ENCODE data around the gene SEPTIN10.

The SEPTIN10 gene

DNA sequence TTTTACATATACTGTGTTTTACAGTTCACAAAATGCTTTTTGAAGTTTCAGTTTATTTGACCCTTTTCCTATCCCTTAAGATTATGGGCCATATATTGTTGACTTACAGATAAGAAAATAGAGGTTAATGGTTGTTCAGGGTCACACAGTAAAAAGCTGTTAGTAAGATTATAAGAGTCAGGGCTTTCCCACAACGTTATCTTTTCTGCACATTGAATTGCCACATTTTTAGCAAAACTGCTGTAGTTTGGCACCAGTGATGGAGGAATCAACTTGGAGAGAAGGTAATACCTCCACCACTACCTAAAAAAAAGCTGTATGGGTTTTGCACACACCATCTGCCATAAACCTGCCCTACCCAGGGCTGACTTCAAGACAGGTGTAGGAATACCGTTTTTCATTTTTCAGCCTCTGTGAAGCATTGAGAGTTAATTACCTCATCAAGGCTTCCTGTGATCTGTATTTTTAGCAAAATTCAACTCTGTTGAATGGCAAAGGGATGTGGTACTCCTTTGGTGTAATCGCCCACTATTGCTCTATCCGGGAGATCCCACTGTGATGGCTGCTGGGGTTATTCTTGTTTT lies 5.4 kb upstream of the SEPTIN10 start:
- H2AFZ ChIP-seq (ENCODE audit: low read depth): no peak overlapping the region
- no peaks in the 10 kb centered on the region for H4K20me1 ChIP-seq (ENCODE audit: insufficient read depth)
- no peak overlapping the region for H3K4me3 ChIP-seq (IDR thresholded peaks at IDR 0.05; ENCODE audit: insufficient read depth, low read depth, low read length)
- TF ChIP-seq, protein P1, sequence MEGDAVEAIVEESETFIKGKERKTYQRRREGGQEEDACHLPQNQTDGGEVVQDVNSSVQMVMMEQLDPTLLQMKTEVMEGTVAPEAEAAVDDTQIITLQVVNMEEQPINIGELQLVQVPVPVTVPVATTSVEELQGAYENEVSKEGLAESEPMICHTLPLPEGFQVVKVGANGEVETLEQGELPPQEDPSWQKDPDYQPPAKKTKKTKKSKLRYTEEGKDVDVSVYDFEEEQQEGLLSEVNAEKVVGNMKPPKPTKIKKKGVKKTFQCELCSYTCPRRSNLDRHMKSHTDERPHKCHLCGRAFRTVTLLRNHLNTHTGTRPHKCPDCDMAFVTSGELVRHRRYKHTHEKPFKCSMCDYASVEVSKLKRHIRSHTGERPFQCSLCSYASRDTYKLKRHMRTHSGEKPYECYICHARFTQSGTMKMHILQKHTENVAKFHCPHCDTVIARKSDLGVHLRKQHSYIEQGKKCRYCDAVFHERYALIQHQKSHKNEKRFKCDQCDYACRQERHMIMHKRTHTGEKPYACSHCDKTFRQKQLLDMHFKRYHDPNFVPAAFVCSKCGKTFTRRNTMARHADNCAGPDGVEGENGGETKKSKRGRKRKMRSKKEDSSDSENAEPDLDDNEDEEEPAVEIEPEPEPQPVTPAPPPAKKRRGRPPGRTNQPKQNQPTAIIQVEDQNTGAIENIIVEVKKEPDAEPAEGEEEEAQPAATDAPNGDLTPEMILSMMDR (conservative IDR thresholded peaks at IDR 0.05; ENCODE audit: low read depth, low read length): no peak
- H3K27me3 ChIP-seq (ENCODE audit: insufficient read depth, low read depth): no peaks in the 10 kb centered on the region
- no peaks in the 10 kb centered on the region for H3K36me3 ChIP-seq (ENCODE audit: insufficient read depth)
- no peak overlapping the region for H3K27ac ChIP-seq
- no peak overlapping the region for H3K4me2 ChIP-seq
- H3K9ac ChIP-seq: no peak overlapping the region
- no peaks in the 10 kb centered on the region for H3K79me2 ChIP-seq (ENCODE audit: insufficient read depth, low read depth)
- H3K4me1 ChIP-seq (ENCODE audit: low read depth, poor library complexity, severe bottlenecking): no peaks in the 10 kb centered on the region

DNA sequence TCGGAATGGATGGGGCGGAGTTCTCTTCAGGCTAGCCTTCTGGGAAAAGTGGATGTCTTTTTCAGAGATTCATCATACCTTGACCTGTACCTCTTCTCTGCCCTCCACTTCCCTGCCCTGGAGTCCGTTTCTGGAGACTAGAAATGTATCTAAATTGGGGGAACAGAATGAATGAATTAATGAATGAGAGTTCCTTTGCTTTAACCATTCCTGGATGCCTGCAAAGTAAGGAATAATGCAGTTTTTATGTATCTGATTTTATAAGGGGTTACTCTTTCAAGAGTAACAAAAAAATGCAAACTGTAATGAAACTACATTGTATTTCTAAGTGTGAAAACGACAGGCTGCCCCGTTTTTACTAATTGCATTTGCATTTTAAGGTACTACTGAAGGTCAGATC lies 2.4 kb upstream of the SEPTIN10 start:
- TF ChIP-seq, protein P1 (conservative IDR thresholded peaks at IDR 0.05; ENCODE audit: low read depth, low read length): no peak
- H2AFZ ChIP-seq (ENCODE audit: low read depth): no peak overlapping the region
- H3K4me2 ChIP-seq: no peak overlapping the region
- H3K27ac ChIP-seq: no peak overlapping the region
- no peaks in the 10 kb centered on the region for H3K36me3 ChIP-seq (ENCODE audit: insufficient read depth)
- H3K4me1 ChIP-seq (ENCODE audit: low read depth, poor library complexity, severe bottlenecking): peaks cover 14% of the 10 kb centered on the region
- peaks cover 18% of the 10 kb centered on the region; the same call in 1 of the 2 replicates for H3K79me2 ChIP-seq (ENCODE audit: insufficient read depth, low read depth)
- H3K4me3 ChIP-seq (IDR thresholded peaks at IDR 0.05; ENCODE audit: insufficient read depth, low read depth, low read length): no peak overlapping the region
- H4K20me1 ChIP-seq (ENCODE audit: insufficient read depth): no peaks in the 10 kb centered on the region
- no peak overlapping the region for H3K9ac ChIP-seq
- H3K27me3 ChIP-seq (ENCODE audit: insufficient read depth, low read depth): no peaks in the 10 kb centered on the region

DNA sequence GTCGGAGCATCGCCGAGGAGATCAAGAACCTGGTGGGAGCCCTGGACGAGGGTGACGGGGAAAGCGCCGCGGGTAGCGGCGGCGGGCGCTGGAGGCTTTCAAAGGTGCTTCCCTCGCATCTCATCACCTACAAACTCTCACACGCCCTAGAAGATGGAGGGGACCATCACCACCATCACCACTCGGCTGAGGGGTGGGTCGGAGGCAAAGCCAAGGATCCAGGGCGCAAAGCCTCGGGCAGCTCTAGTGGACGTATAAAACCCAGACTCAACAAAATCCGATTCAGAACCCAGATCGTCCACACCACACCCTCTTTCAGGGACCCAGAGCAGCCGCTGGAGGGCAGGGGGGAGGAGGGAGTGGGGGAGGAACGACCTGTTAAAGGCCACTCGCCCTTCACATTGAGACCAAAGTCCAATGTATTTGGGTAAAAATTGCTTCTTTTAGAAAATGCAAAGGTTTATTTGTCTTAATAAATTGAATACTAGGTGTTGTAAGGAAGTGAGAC lies 1.9 kb upstream of the SEPTIN10 start:
- no peaks in the 10 kb centered on the region for H3K27me3 ChIP-seq (ENCODE audit: insufficient read depth, low read depth)
- H3K9ac ChIP-seq: no peak overlapping the region
- no peak overlapping the region for H3K4me3 ChIP-seq (IDR thresholded peaks at IDR 0.05; ENCODE audit: insufficient read depth, low read depth, low read length)
- H3K79me2 ChIP-seq (ENCODE audit: insufficient read depth, low read depth): peaks cover 19% of the 10 kb centered on the region; the same call in 1 of the 2 replicates
- no peak overlapping the region for H2AFZ ChIP-seq (ENCODE audit: low read depth)
- H3K4me1 ChIP-seq (ENCODE audit: low read depth, poor library complexity, severe bottlenecking): peaks cover 19% of the 10 kb centered on the region
- no peaks in the 10 kb centered on the region for H4K20me1 ChIP-seq (ENCODE audit: insufficient read depth)
- no peaks in the 10 kb centered on the region for H3K36me3 ChIP-seq (ENCODE audit: insufficient read depth)
- TF ChIP-seq, protein P1 (conservative IDR thresholded peaks at IDR 0.05; ENCODE audit: low read depth, low read length): no peak
- H3K27ac ChIP-seq: no peak overlapping the region
- no peak overlapping the region for H3K4me2 ChIP-seq

DNA sequence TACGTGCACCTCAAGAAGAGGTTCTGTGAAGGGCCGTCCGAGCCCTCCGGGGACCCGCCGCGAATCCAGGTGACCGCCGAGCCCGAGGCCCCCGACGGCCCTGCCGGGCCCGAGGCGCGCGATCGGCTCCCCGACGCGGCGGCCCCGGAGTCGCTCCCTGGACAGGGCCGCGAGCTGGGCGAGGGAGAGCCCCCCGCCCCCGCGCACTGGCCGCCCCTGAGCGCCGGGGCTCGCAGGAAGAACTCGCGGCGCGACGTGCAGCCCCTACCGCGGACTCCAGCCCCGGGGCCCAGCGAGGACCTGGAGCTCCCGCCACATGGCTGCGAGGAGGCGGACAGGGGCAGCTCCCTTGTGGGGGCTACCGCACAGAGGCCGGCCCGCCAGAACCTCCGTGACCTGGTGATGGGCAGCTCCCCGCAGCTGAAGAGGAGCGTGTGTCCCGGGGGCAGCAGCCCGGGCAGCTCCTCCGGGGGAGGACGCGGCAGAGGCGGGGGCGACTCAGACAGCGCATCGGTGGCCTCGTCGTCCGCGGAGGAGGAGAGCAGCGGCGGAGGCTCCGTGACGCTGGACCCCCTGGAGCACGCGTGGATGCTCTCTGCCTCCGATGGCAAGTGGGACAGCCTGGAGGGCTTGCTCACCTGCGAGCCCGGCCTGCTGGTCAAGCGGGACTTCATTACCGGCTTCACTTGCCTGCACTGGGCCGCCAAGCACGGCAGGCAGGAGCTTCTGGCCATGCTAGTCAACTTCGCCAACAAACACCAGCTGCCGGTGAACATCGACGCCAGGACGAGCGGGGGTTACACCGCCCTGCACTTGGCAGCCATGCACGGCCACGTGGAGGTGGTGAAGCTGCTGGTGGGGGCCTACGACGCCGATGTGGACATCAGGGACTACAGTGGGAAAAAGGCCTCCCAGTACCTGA lies 1.2 kb upstream of the SEPTIN10 start:
- Histone ChIP-seq H2AFZ (ENCODE audit: low read depth) (no peak overlapping the region), H3K27ac (no peak overlapping the region), H3K4me2 (no peak overlapping the region), H3K4me3 (IDR thresholded peaks at IDR 0.05; ENCODE audit: insufficient read depth, low read depth, low read length) (no peak overlapping the region), H4K20me1 (ENCODE audit: insufficient read depth) (no peaks in the 10 kb centered on the region), H3K79me2 (ENCODE audit: insufficient read depth, low read depth) (peaks cover 19% of the 10 kb centered on the region; the same call in 1 of the 2 replicates), H3K4me1 (ENCODE audit: low read depth, poor library complexity, severe bottlenecking) (peaks cover 19% of the 10 kb centered on the region), H3K9ac (no peak overlapping the region), H3K36me3 (ENCODE audit: insufficient read depth) (no peaks in the 10 kb centered on the region), H3K27me3 (ENCODE audit: insufficient read depth, low read depth) (no peaks in the 10 kb centered on the region)
- TF ChIP-seq, protein P1 (conservative IDR thresholded peaks at IDR 0.05; ENCODE audit: low read depth, low read length): no peak
